ENCODE data around the gene C1QTNF9. TPM values are rescaled to one million over a fixed set of nuclear protein-coding genes. Genes with fewer than 3 reads are reported as not detected.

The C1QTNF9 gene
- total RNA-seq, 1 experiment from 2014 or later, result not detected

- Mint-ChIP-seq H3K27me3 (ENCODE audit: insufficient read depth, unreplicated experiment) (no peaks in the 10 kb centered on the region), H3K4me1 (ENCODE audit: low read depth, unreplicated experiment) (peaks cover 13% of the 10 kb centered on the region), H3K4me3 (ENCODE audit: unreplicated experiment) (no peak overlapping the region), H3K36me3 (ENCODE audit: insufficient read depth, unreplicated experiment) (no peaks in the 10 kb centered on the region), H3K27ac (ENCODE audit: unreplicated experiment) (no peak overlapping the region), H3K9me3 (ENCODE audit: unreplicated experiment) (no peaks in the 10 kb centered on the region)
- ChIA-PET POLR2A (no interaction called here), CTCF (no interaction called here)
- no peak overlapping the region for H3K4me3 ChIP-seq (ENCODE audit: low read depth, low read length)
- no TSS peak for BruUV-seq (replicated peaks)
- intact Hi-C loops (cut with micrococcal nuclease; ENCODE audit: unreplicated experiment), result no loop called here
- no peak for TF ChIP-seq CTCF (IDR thresholded peaks at IDR 0.05; ENCODE audit: insufficient read depth in 1 of 2, low read depth in 1 of 2, low read length in 1 of 2, severe bottlenecking in 1 of 2, unreplicated experiment in 1 of 2)
- no peaks in the 10 kb centered on the region; the same call in 1 of the 2 replicates for H3K36me3 ChIP-seq (ENCODE audit: control insufficient read depth, insufficient read depth, low read length)
- no peak for DNase-seq
- peaks cover 24% of the 10 kb centered on the region for H3K4me1 ChIP-seq
- no peaks in the 10 kb centered on the region for H3K27me3 ChIP-seq (replicated peaks; ENCODE audit: control insufficient read depth, insufficient read depth, low read length)
- H3K9me3 ChIP-seq, result no peaks in the 10 kb centered on the region
Measured at GRCh38 chr13:24273926-24274325, 35.5 kb upstream of the C1QTNF9 start.

- CTCF ChIA-PET, result no interaction called here
- no peak for DNase-seq
- no peaks in the 10 kb centered on the region; the same call in 1 of the 2 replicates for H3K36me3 ChIP-seq (ENCODE audit: control insufficient read depth, insufficient read depth, low read length)
- Mint-ChIP-seq H3K4me3 (ENCODE audit: unreplicated experiment) (no peak overlapping the region), H3K27ac (ENCODE audit: unreplicated experiment) (no peak overlapping the region), H3K36me3 (ENCODE audit: insufficient read depth, unreplicated experiment) (no peaks in the 10 kb centered on the region), H3K27me3 (ENCODE audit: insufficient read depth, unreplicated experiment) (no peaks in the 10 kb centered on the region), H3K4me1 (ENCODE audit: low read depth, unreplicated experiment) (peaks cover 13% of the 10 kb centered on the region), H3K9me3 (ENCODE audit: unreplicated experiment) (no peaks in the 10 kb centered on the region)
- no peak overlapping the region for H3K4me3 ChIP-seq (ENCODE audit: low read depth, low read length)
- peaks cover 24% of the 10 kb centered on the region for H3K4me1 ChIP-seq
- POLR2A ChIA-PET, result no interaction called here
- TF ChIP-seq CTCF (IDR thresholded peaks at IDR 0.05; ENCODE audit: insufficient read depth in 1 of 2, low read depth in 1 of 2, low read length in 1 of 2, severe bottlenecking in 1 of 2, unreplicated experiment in 1 of 2), result no peak
- H3K9me3 ChIP-seq, result no peaks in the 10 kb centered on the region
- no peaks in the 10 kb centered on the region for H3K27me3 ChIP-seq (replicated peaks; ENCODE audit: control insufficient read depth, insufficient read depth, low read length)
- intact Hi-C loops (cut with micrococcal nuclease; ENCODE audit: unreplicated experiment), result no loop called here
- no TSS peak for BruUV-seq (replicated peaks)
Measured at GRCh38 chr13:24274452-24275021, 34.8 kb upstream of the C1QTNF9 start.

- H3K4me1 Mint-ChIP-seq (ENCODE audit: low read depth, unreplicated experiment), result peaks cover 13% of the 10 kb centered on the region
Measured at GRCh38 chr13:24275041-24275440, 34.3 kb upstream of the C1QTNF9 start.

More at GRCh38 chr13:24275041-24275440, 34.3 kb upstream of the C1QTNF9 start:
- ChIA-PET POLR2A (no interaction called here), CTCF (no interaction called here)
- Mint-ChIP-seq H3K27ac (ENCODE audit: unreplicated experiment) (no peak overlapping the region), H3K27me3 (ENCODE audit: insufficient read depth, unreplicated experiment) (no peaks in the 10 kb centered on the region), H3K9me3 (ENCODE audit: unreplicated experiment) (no peaks in the 10 kb centered on the region), H3K36me3 (ENCODE audit: insufficient read depth, unreplicated experiment) (no peaks in the 10 kb centered on the region), H3K4me3 (ENCODE audit: unreplicated experiment) (no peak overlapping the region)
- no peaks in the 10 kb centered on the region for H3K27me3 ChIP-seq (replicated peaks; ENCODE audit: control insufficient read depth, insufficient read depth, low read length)
- H3K9me3 ChIP-seq, result no peaks in the 10 kb centered on the region
- H3K4me3 ChIP-seq (ENCODE audit: low read depth, low read length), result no peak overlapping the region
- H3K36me3 ChIP-seq (ENCODE audit: control insufficient read depth, insufficient read depth, low read length), result no peaks in the 10 kb centered on the region; the same call in 1 of the 2 replicates
- DNase-seq, result no peak
- H3K4me1 ChIP-seq, result peaks cover 22% of the 10 kb centered on the region
- no TSS peak for BruUV-seq (replicated peaks)
- no peak for TF ChIP-seq CTCF (IDR thresholded peaks at IDR 0.05; ENCODE audit: insufficient read depth in 1 of 2, low read depth in 1 of 2, low read length in 1 of 2, severe bottlenecking in 1 of 2, unreplicated experiment in 1 of 2)
- intact Hi-C loops (cut with micrococcal nuclease; ENCODE audit: unreplicated experiment), result no loop called here
